Liver (tissue), 3 donors: ENCODE results near the gene TRABD.

ENCODE experiments used
- EGR1 ChIP-seq, 2 donors: IDR thresholded peaks; 2 replicates each; pipeline ENCODE4 v1.6.1; 2016 to 2018; ENCODE audit warnings: antibody characterized with exemption in 2 of 2, low read depth in 2 of 2
- FOXA1 ChIP-seq: IDR thresholded peaks from 2 replicates; pipeline ENCODE4 v1.6.1; 2016; ENCODE audit warnings: antibody characterized with exemption
- GABPA ChIP-seq, 2 donors: IDR thresholded peaks in 1 of 2; conservative IDR thresholded peaks in 1 of 2; 2 replicates each; pipeline ENCODE4 v1.6.1; 2016; ENCODE audit warnings: antibody characterized with exemption in 2 of 2, mild to moderate bottlenecking in 1 of 2, moderate library complexity in 1 of 2
- JUND ChIP-seq, 2 donors: IDR thresholded peaks; 2 replicates each; pipeline ENCODE4 v1.6.1; 2016; ENCODE audit warnings: antibody characterized with exemption in 2 of 2
- RAD21 ChIP-seq, 2 donors: IDR thresholded peaks; 2 replicates each; pipeline ENCODE4 v1.6.1; 2016; ENCODE audit warnings: antibody characterized with exemption in 2 of 2, mild to moderate bottlenecking in 2 of 2
- RXRA ChIP-seq, 2 donors: IDR thresholded peaks; 2 replicates each; pipeline ENCODE4 v1.6.1; 2017 to 2018; ENCODE audit warnings: antibody characterized with exemption in 2 of 2, mild to moderate bottlenecking in 1 of 2
- SP1 ChIP-seq: IDR thresholded peaks from 2 replicates; pipeline ENCODE4 v1.6.1; 2018; ENCODE audit warnings: antibody characterized with exemption, mild to moderate bottlenecking
- TAF1 ChIP-seq: conservative IDR thresholded peaks from 2 replicates; pipeline ENCODE4 v1.6.1; 2016; ENCODE audit warnings: antibody characterized with exemption, mild to moderate bottlenecking
- TF ChIP-seq, protein P1 (sequence below): IDR thresholded peaks from 2 replicates; pipeline ENCODE4 v1.6.1; 2016; ENCODE audit warnings: antibody characterized with exemption
- TF ChIP-seq, protein P2 (sequence below): fragments of 150-350 bp; IDR thresholded peaks from 2 replicates; pipeline ENCODE4 v1.5.1; 2017; ENCODE audit warnings: improper control_type of control experiment, low read depth, low read length; ENCODE audit not compliant: missing input control
- TF ChIP-seq, protein P3 (sequence below): IDR thresholded peaks from 2 replicates; pipeline ENCODE4 v1.6.1; 2016; ENCODE audit warnings: antibody characterized with exemption
- TF ChIP-seq, protein P4 (sequence below): IDR thresholded peaks from 2 replicates; pipeline ENCODE4 v1.6.1; 2016; ENCODE audit warnings: antibody characterized with exemption, mild to moderate bottlenecking
- TF ChIP-seq, protein P5 (sequence below): IDR thresholded peaks from 2 replicates; pipeline ENCODE4 v1.6.1; 2016; ENCODE audit warnings: antibody characterized with exemption
- donor health status: healthy.
- donor health status: healthy.

DNA sequence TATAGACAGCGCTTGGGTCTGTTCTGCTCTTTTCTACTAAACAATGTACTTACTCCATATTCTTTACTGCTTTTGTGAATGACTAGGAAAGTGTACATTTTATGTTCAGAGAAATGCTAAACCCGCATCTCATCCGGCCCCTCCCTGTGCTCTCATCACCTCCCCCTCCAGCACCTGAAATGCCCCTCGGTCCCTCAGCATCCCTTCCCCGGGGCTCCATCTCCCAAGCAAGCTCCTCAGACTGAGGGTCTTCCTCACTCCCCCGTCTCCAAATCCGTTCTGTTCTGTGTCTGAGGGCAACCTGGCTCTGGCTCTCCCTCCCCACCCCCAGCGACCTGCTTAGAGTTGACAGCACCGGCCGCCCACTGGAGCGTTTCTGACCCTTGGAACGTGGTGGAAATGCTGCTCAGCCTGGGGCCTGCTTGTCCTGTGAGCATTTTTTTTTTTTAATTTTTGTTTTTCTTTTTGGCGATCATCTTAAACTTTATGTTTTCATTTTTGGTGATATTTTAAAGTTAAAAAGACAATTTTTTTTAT lies 16.5 kb downstream of the TRABD start:
- TF ChIP-seq, protein P1, sequence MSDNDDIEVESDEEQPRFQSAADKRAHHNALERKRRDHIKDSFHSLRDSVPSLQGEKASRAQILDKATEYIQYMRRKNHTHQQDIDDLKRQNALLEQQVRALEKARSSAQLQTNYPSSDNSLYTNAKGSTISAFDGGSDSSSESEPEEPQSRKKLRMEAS: no peak
- no peak for TF ChIP-seq EGR1 (IDR thresholded peaks at IDR 0.05; ENCODE audit: low read depth in 2 of 2)
- TF ChIP-seq, protein P2, sequence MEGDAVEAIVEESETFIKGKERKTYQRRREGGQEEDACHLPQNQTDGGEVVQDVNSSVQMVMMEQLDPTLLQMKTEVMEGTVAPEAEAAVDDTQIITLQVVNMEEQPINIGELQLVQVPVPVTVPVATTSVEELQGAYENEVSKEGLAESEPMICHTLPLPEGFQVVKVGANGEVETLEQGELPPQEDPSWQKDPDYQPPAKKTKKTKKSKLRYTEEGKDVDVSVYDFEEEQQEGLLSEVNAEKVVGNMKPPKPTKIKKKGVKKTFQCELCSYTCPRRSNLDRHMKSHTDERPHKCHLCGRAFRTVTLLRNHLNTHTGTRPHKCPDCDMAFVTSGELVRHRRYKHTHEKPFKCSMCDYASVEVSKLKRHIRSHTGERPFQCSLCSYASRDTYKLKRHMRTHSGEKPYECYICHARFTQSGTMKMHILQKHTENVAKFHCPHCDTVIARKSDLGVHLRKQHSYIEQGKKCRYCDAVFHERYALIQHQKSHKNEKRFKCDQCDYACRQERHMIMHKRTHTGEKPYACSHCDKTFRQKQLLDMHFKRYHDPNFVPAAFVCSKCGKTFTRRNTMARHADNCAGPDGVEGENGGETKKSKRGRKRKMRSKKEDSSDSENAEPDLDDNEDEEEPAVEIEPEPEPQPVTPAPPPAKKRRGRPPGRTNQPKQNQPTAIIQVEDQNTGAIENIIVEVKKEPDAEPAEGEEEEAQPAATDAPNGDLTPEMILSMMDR: no peak
- TF ChIP-seq FOXA1: no peak
- TF ChIP-seq, protein P3, sequence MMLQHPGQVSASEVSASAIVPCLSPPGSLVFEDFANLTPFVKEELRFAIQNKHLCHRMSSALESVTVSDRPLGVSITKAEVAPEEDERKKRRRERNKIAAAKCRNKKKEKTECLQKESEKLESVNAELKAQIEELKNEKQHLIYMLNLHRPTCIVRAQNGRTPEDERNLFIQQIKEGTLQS: no peak
- TF ChIP-seq, protein P4, sequence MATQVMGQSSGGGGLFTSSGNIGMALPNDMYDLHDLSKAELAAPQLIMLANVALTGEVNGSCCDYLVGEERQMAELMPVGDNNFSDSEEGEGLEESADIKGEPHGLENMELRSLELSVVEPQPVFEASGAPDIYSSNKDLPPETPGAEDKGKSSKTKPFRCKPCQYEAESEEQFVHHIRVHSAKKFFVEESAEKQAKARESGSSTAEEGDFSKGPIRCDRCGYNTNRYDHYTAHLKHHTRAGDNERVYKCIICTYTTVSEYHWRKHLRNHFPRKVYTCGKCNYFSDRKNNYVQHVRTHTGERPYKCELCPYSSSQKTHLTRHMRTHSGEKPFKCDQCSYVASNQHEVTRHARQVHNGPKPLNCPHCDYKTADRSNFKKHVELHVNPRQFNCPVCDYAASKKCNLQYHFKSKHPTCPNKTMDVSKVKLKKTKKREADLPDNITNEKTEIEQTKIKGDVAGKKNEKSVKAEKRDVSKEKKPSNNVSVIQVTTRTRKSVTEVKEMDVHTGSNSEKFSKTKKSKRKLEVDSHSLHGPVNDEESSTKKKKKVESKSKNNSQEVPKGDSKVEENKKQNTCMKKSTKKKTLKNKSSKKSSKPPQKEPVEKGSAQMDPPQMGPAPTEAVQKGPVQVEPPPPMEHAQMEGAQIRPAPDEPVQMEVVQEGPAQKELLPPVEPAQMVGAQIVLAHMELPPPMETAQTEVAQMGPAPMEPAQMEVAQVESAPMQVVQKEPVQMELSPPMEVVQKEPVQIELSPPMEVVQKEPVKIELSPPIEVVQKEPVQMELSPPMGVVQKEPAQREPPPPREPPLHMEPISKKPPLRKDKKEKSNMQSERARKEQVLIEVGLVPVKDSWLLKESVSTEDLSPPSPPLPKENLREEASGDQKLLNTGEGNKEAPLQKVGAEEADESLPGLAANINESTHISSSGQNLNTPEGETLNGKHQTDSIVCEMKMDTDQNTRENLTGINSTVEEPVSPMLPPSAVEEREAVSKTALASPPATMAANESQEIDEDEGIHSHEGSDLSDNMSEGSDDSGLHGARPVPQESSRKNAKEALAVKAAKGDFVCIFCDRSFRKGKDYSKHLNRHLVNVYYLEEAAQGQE: no peak
- TF ChIP-seq, protein P5, sequence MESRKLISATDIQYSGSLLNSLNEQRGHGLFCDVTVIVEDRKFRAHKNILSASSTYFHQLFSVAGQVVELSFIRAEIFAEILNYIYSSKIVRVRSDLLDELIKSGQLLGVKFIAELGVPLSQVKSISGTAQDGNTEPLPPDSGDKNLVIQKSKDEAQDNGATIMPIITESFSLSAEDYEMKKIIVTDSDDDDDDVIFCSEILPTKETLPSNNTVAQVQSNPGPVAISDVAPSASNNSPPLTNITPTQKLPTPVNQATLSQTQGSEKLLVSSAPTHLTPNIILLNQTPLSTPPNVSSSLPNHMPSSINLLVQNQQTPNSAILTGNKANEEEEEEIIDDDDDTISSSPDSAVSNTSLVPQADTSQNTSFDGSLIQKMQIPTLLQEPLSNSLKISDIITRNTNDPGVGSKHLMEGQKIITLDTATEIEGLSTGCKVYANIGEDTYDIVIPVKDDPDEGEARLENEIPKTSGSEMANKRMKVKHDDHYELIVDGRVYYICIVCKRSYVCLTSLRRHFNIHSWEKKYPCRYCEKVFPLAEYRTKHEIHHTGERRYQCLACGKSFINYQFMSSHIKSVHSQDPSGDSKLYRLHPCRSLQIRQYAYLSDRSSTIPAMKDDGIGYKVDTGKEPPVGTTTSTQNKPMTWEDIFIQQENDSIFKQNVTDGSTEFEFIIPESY: no peak
- TF ChIP-seq JUND (IDR thresholded peaks at IDR 0.05): no peak
- no peak for TF ChIP-seq TAF1
- TF ChIP-seq GABPA (IDR thresholded peaks at IDR 0.05 in 1 of 2, conservative IDR thresholded peaks at IDR 0.05 in 1 of 2): no peak
- peak; percentile 43 to 60 for TF ChIP-seq RXRA (IDR thresholded peaks at IDR 0.05)
- peak; percentile 53 for TF ChIP-seq SP1
- no peak for TF ChIP-seq RAD21 (IDR thresholded peaks at IDR 0.05)
